Keratinocyte (primary cell): ENCODE results near the gene MMAB. TPM values are rescaled to one million over a fixed set of nuclear protein-coding genes. Genes with fewer than 3 reads are reported as not detected.

ENCODE experiments used
- DNase-seq: peaks from one replicate; pipeline ENCODE4 v3.0.0-alpha.2; 2011; ENCODE audit warnings: low read depth, missing footprints, low spot score
- FAIRE-seq: peaks from 2 replicates; lab custom pipeline; 2011; peaks lifted over from hg19 to GRCh38; lab: Jason Lieb, UNC
- H2AFZ ChIP-seq: 2 replicates; pipeline ENCODE4 v1.6.0; 2012; ENCODE audit warnings: low read length, control low read depth, inconsistent platforms; ENCODE audit not compliant: control insufficient read depth
- H3K27ac ChIP-seq: 2 replicates; pipeline ENCODE4 v1.5.1; 2011; ENCODE audit warnings: low read length; ENCODE audit not compliant: control insufficient read depth, insufficient read depth
- H3K27me3 ChIP-seq: 3 replicates; pipeline ENCODE4 v1.6.0; 2011; ENCODE audit warnings: low read length; ENCODE audit not compliant: control insufficient read depth, insufficient read depth; ENCODE audit errors: extremely low read depth
- H3K36me3 ChIP-seq, 2 experiments: 2 replicates in 1 of 2; 3 replicates in 1 of 2; pipeline ENCODE4 v1.5.1; 2011; ENCODE audit warnings: low read length in 2 of 2, mild to moderate bottlenecking in 1 of 2; ENCODE audit not compliant: control insufficient read depth in 2 of 2, insufficient read depth in 2 of 2; ENCODE audit errors: extremely low read depth in 1 of 2
- H3K4me1 ChIP-seq: 3 replicates; pipeline ENCODE4 v1.5.1; 2011; ENCODE audit warnings: low read length; ENCODE audit not compliant: control insufficient read depth, insufficient read depth; ENCODE audit errors: extremely low read depth
- H3K4me2 ChIP-seq: 3 replicates; pipeline ENCODE4 v1.6.0; 2011; ENCODE audit warnings: low read depth, low read length; ENCODE audit not compliant: control insufficient read depth, insufficient read depth; ENCODE audit errors: extremely low read depth
- H3K4me3 ChIP-seq, 3 experiments: fragments of 200-600 bp in 1 of 3; sonication (generic) in 1 of 3; 2 replicates in 2 of 3; 3 replicates in 1 of 3; pipeline ENCODE4 v1.5.1; 2011 to 2016; ENCODE audit warnings: low read length in 3 of 3, mild to moderate bottlenecking in 3 of 3, control low read depth in 2 of 3, inconsistent platforms in 1 of 3, low read depth in 1 of 3, mixed read lengths in 1 of 3, mixed run types in 1 of 3, moderate library complexity in 1 of 3; ENCODE audit not compliant: control insufficient read depth in 2 of 3, insufficient read depth in 2 of 3; ENCODE audit errors: extremely low read depth in 1 of 3
- H3K79me2 ChIP-seq: 2 replicates; pipeline ENCODE4 v1.6.0; 2012; ENCODE audit warnings: low read length; ENCODE audit not compliant: control insufficient read depth, insufficient read depth
- H3K9ac ChIP-seq: 3 replicates; pipeline ENCODE4 v1.6.0; 2011; ENCODE audit warnings: low read length; ENCODE audit not compliant: control insufficient read depth, insufficient read depth; ENCODE audit errors: extremely low read depth
- H3K9me1 ChIP-seq: 3 replicates; pipeline ENCODE4 v1.6.0; 2011; ENCODE audit warnings: low read length; ENCODE audit not compliant: control insufficient read depth, insufficient read depth; ENCODE audit errors: extremely low read depth
- H3K9me3 ChIP-seq: 2 replicates; pipeline ENCODE4 v1.5.1; 2012; ENCODE audit warnings: low read depth, low read length; ENCODE audit not compliant: control insufficient read depth
- H4K20me1 ChIP-seq: 3 replicates; pipeline ENCODE4 v1.6.0; 2011; ENCODE audit warnings: low read length; ENCODE audit not compliant: control insufficient read depth, insufficient read depth; ENCODE audit errors: extremely low read depth
- EZH2 ChIP-seq: IDR thresholded peaks from one replicate; pipeline ENCODE4 v1.6.1; 2012; ENCODE audit warnings: inconsistent platforms, mild to moderate bottlenecking, low read length, moderate library complexity
- dilution Hi-C: fragments of 300-500 bp; cut with MboI; formaldehyde crosslinking; loops from one replicate; pipeline ENCODE4 v1.7.0; 2020; ENCODE audit warnings: low sequenced_read_pairs; ENCODE audit not compliant: extremely low pct_ligation_motif_present
- polyA plus RNA-seq, 5 experiments: library from polyadenylated mRNA; depleted of rRNA in 3 of 5; stranded (reverse) in 3 of 5; stranded (forward) in 1 of 5; unstranded in 1 of 5; fragments of >200 nt; gene quantifications; 1 replicate in 1 of 5; 2 replicates in 3 of 5; 3 replicates in 1 of 5; pipeline versions ENCODE4 v1.2.1 to v1.2.3, GENCODE V29; 2011 to 2012; ENCODE audit warnings: missing spikeins in 2 of 5, low read depth in 1 of 5, low replicate concordance in 1 of 5
- TF ChIP-seq, protein P1 (sequence below), 3 experiments: IDR thresholded peaks in 1 of 3; conservative IDR thresholded peaks in 1 of 3; optimal IDR thresholded peaks in 1 of 3; 2 replicates in 2 of 3; 3 replicates in 1 of 3; pipeline versions ENCODE3 to v1.5.1; 2011; ENCODE audit warnings: low read length in 3 of 3, mild to moderate bottlenecking in 3 of 3, moderate library complexity in 2 of 3, control low read depth in 1 of 3, inconsistent platforms in 1 of 3; ENCODE audit not compliant: insufficient read depth in 2 of 3; ENCODE audit errors: extremely low read depth in 1 of 3

Gene MMAB
- polyA plus RNA-seq, 1 donor (not counting 4 experiments of a cell fraction or from before 2014, with no cell fraction given) = 30.6 TPM

DNA sequence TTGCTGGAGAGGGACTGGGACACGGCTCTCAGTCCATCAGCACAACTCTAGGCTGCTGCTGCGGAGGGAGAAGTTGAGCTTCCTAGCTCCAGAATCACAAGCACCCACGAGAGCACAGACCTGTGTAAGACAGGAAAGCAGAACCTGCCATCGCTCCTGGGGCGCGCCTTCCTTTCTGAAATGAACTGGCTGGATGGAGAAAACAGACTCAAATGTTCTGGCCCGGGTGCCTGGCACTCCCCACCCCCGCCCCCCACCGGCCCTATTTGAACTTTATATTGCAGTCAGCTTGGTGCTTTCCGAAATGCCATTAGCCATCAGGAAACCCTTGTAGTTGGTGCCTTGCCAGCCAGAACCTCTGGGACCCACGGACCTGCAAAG is 24.1 kb upstream of the MMAB start:
- no peaks in the 10 kb centered on the region for H3K9me3 ChIP-seq
- H3K4me3 ChIP-seq = no peak overlapping the region
- no peaks in the 10 kb centered on the region for H4K20me1 ChIP-seq
- dilution Hi-C loops = no loop called here
- no peaks in the 10 kb centered on the region for H3K27me3 ChIP-seq
- H3K4me1 ChIP-seq = no peaks in the 10 kb centered on the region
- FAIRE-seq = no peak
- no peak overlapping the region for H3K9ac ChIP-seq
- no peak overlapping the region for H3K4me2 ChIP-seq
- no peak overlapping the region for H3K27ac ChIP-seq
- H3K79me2 ChIP-seq = no peaks in the 10 kb centered on the region
- peaks cover 13 to 19% of the 10 kb centered on the region in 2 experiments for H3K36me3 ChIP-seq
- H3K9me1 ChIP-seq = no peaks in the 10 kb centered on the region
- H2AFZ ChIP-seq = no peak overlapping the region
- DNase-seq = no peak
- no peak for TF ChIP-seq EZH2
- TF ChIP-seq, protein P1, sequence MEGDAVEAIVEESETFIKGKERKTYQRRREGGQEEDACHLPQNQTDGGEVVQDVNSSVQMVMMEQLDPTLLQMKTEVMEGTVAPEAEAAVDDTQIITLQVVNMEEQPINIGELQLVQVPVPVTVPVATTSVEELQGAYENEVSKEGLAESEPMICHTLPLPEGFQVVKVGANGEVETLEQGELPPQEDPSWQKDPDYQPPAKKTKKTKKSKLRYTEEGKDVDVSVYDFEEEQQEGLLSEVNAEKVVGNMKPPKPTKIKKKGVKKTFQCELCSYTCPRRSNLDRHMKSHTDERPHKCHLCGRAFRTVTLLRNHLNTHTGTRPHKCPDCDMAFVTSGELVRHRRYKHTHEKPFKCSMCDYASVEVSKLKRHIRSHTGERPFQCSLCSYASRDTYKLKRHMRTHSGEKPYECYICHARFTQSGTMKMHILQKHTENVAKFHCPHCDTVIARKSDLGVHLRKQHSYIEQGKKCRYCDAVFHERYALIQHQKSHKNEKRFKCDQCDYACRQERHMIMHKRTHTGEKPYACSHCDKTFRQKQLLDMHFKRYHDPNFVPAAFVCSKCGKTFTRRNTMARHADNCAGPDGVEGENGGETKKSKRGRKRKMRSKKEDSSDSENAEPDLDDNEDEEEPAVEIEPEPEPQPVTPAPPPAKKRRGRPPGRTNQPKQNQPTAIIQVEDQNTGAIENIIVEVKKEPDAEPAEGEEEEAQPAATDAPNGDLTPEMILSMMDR (optimal IDR thresholded peaks at IDR 0.05 in 1 of 3, IDR thresholded peaks at IDR 0.05 in 1 of 3, conservative IDR thresholded peaks at IDR 0.05 in 1 of 3; ENCODE audit: extremely low read depth in 1 of 3, insufficient read depth in 2 of 3, low read length in 3 of 3) = no peak

GRCh38 chr12:109596418-109597244 is 23.3 kb upstream of the MMAB start:
- Histone ChIP-seq H3K9ac (no peak overlapping the region), H3K27ac (no peak overlapping the region), H3K4me2 (no peak overlapping the region), H3K79me2 (no peaks in the 10 kb centered on the region), H3K27me3 (no peaks in the 10 kb centered on the region), H3K36me3 (peaks cover 13 to 25% of the 10 kb centered on the region in 2 experiments), H3K9me3 (no peaks in the 10 kb centered on the region), H3K4me1 (no peaks in the 10 kb centered on the region), H4K20me1 (no peaks in the 10 kb centered on the region), H3K4me3 (no peak overlapping the region), H2AFZ (no peak overlapping the region), H3K9me1 (no peaks in the 10 kb centered on the region)
- TF ChIP-seq EZH2 = no peak
- TF ChIP-seq, protein P1 (optimal IDR thresholded peaks at IDR 0.05 in 1 of 3, IDR thresholded peaks at IDR 0.05 in 1 of 3, conservative IDR thresholded peaks at IDR 0.05 in 1 of 3; ENCODE audit: extremely low read depth in 1 of 3, insufficient read depth in 2 of 3, low read length in 3 of 3) = no peak
- DNase-seq = no peak
- dilution Hi-C loops = no loop called here
- FAIRE-seq = no peak
